ENCODE results near the gene FRMD5. TPM values are rescaled to one million over a fixed set of nuclear protein-coding genes. Genes with fewer than 3 reads are reported as not detected.

The FRMD5 gene
- total RNA-seq, 1 donor from 2014 or later: 62.4 TPM

DNA sequence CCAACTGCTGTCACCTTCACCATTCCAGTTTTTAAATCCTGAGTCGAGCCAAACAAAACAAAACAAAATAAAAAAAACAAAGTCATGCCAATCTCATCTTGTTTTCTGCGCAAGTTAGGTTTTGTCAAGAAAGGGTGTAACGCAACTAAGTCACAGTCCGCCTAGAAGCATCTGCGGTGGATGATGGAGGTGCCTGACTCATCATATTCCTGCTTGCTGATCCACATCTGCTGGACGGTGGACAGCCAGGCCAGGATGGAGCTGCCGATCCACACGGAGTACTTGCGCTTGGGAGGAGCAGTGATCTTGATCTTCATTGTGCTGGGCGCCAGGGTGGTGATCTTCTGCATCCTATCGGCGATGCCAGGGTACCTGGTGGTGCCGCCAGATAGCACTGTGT lies 206.2 kb downstream of the FRMD5 start:
- intact Hi-C loops (cut with micrococcal nuclease): no loop called here
- no peak overlapping the region for H3K4me3 ChIP-seq
- no peaks in the 10 kb centered on the region for H3K36me3 ChIP-seq
- no peak for DNase-seq
- no peaks in the 10 kb centered on the region for H3K9me3 ChIP-seq (replicated peaks)
- H3K4me1 ChIP-seq: no peaks in the 10 kb centered on the region
- H3K27ac ChIP-seq (replicated peaks): no peak overlapping the region
- H3K27me3 ChIP-seq (ENCODE audit: low read depth): no peaks in the 10 kb centered on the region
- TF ChIP-seq, protein P1, sequence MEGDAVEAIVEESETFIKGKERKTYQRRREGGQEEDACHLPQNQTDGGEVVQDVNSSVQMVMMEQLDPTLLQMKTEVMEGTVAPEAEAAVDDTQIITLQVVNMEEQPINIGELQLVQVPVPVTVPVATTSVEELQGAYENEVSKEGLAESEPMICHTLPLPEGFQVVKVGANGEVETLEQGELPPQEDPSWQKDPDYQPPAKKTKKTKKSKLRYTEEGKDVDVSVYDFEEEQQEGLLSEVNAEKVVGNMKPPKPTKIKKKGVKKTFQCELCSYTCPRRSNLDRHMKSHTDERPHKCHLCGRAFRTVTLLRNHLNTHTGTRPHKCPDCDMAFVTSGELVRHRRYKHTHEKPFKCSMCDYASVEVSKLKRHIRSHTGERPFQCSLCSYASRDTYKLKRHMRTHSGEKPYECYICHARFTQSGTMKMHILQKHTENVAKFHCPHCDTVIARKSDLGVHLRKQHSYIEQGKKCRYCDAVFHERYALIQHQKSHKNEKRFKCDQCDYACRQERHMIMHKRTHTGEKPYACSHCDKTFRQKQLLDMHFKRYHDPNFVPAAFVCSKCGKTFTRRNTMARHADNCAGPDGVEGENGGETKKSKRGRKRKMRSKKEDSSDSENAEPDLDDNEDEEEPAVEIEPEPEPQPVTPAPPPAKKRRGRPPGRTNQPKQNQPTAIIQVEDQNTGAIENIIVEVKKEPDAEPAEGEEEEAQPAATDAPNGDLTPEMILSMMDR (IDR thresholded peaks at IDR 0.05; ENCODE audit: borderline replicate concordance): no peak

DNA sequence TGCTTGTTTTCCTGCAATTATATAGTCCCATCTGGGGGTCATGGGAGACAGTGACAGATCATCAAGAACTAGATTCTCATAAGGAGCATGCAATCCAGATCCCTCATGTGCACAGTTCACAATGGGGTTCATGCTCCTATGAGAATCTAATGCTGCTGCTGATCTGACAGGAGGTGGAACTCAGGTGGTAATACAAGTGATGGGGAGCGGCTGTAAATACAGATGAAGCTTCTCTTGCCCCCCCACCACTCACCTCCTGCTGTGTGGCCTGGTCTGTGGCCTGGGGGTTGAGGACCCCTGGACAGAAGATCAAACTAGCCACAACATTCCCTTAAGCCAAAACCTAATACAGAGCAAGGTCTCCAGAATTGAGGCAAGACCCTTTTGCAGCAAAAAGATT lies 207.1 kb downstream of the FRMD5 start:
- no peak for DNase-seq
- Histone ChIP-seq H3K27ac (replicated peaks) (no peak overlapping the region), H3K27me3 (ENCODE audit: low read depth) (no peaks in the 10 kb centered on the region), H3K4me3 (no peak overlapping the region), H3K9me3 (replicated peaks) (no peaks in the 10 kb centered on the region), H3K4me1 (no peaks in the 10 kb centered on the region), H3K36me3 (no peaks in the 10 kb centered on the region)
- intact Hi-C loops (cut with micrococcal nuclease): no loop called here
- TF ChIP-seq, protein P1 (IDR thresholded peaks at IDR 0.05; ENCODE audit: borderline replicate concordance): no peak

DNA sequence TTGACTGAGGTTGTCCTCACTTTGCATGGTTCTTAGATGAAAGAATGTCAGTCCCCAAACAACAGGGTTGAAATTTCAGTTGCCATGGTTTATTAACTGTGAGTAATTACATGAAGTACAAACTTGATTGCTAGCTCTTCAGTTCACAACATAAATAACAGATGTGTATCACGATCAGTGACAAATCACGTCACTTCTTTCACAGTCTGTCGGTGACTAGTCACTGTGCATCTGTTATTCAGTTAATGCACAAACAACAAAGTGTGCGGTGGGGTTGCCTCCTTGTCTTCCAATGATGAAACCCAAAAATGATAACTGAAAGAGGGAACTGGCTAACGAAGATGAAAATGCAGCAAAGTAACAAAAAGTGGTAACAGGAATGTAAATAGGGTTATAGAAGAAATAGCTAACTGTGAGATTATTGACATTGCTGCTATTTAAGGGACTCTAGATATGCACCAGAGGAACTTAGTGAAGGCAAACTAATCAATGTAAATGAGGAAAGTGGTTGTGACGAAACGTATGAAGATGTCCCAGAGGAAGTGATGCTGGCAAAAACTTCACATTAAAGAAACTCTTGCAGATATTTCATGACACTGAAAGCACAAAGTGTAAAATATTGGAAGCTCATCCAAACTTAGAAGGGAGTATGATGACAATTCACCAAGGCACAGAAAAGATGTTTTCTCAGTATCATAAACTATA lies 208.9 kb downstream of the FRMD5 start:
- Histone ChIP-seq H3K4me1 (no peaks in the 10 kb centered on the region), H3K36me3 (no peaks in the 10 kb centered on the region), H3K27me3 (ENCODE audit: low read depth) (peaks cover under 1% of the 10 kb centered on the region), H3K4me3 (no peak overlapping the region), H3K27ac (replicated peaks) (no peak overlapping the region), H3K9me3 (replicated peaks) (no peaks in the 10 kb centered on the region)
- DNase-seq: no peak
- intact Hi-C loops (cut with micrococcal nuclease): no loop called here
- TF ChIP-seq, protein P1 (IDR thresholded peaks at IDR 0.05; ENCODE audit: borderline replicate concordance): no peak

DNA sequence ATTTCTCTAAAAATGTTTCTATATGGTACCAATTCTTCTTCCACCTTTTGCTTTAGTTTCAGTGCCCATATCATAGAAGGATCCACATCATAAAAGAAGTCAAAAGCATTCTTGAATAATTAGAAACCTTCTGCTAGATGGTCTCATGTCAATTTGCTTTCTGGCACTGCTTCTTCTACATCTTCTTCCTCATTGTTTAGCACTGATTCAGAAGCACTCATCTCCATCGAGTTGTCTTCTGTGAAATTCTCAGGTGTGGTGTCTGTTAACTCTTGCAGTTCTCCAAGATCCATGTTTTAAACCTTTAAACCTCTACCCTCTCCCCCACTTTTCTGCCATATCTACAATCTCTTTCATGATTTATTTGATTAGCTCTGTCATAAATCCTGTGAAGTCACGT lies 213.5 kb downstream of the FRMD5 start:
- TF ChIP-seq, protein P1 (IDR thresholded peaks at IDR 0.05; ENCODE audit: borderline replicate concordance): no peak
- Histone ChIP-seq H3K27me3 (ENCODE audit: low read depth) (peaks cover 4% of the 10 kb centered on the region), H3K36me3 (no peaks in the 10 kb centered on the region), H3K4me3 (no peak overlapping the region), H3K9me3 (replicated peaks) (no peaks in the 10 kb centered on the region), H3K4me1 (no peaks in the 10 kb centered on the region), H3K27ac (replicated peaks) (no peak overlapping the region)
- DNase-seq: no peak
- intact Hi-C loops (cut with micrococcal nuclease): no loop called here

DNA sequence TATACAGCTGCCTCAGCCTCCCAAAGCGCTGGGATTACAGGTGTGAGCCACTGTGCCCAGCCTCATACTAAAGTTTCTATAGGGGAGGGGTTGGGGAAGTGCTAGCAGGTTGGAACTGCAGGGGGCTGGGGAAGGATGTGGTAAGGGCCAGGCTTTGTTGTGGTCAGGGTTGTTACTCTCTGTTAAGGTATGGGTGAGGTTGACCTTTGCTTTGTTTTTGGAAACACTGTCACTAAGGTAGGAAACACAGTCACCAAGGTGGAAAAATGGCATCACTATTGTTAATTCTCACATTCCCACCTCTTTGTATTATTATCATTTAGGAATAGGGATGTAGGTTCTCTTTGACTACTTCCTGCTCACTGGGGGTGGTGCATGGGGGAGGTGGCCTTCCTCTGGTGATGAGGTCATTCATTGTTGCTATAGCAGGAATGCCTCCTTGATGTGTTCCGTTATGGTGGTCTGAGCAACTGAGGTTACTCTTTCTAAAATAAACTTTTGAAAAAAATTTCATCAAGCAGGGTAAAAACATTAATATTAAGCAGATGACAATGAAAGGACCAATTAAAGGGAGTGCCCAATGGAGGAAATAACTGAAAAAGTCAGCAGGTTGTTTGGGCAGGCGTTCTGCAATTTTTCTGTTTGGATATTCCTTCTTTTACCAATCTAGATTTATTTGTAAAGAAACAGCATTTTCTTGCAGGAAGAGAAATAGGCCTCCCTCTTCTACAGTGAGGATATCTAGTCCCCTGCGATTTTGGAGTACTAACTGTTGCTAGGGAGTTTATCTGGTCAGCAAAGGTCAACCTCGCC lies 217.8 kb downstream of the FRMD5 start:
- no peaks in the 10 kb centered on the region for H3K36me3 ChIP-seq
- intact Hi-C loops (cut with micrococcal nuclease): no loop called here
- DNase-seq: no peak
- TF ChIP-seq, protein P1 (IDR thresholded peaks at IDR 0.05; ENCODE audit: borderline replicate concordance): no peak
- H3K4me1 ChIP-seq: peaks cover 15% of the 10 kb centered on the region
- H3K9me3 ChIP-seq (replicated peaks): no peaks in the 10 kb centered on the region
- H3K27me3 ChIP-seq (ENCODE audit: low read depth): peaks cover 4% of the 10 kb centered on the region
- H3K4me3 ChIP-seq: no peak overlapping the region
- H3K27ac ChIP-seq (replicated peaks): no peak overlapping the region

All from left ventricle myocardium inferior (tissue), 1 donor.